ENCODE data around the gene KCNJ5. TPM values are rescaled to one million over a fixed set of nuclear protein-coding genes. Genes with fewer than 3 reads are reported as not detected.

KCNJ5 gene
- total RNA-seq, 1 experiment from 2014 or later, result 0.17 TPM

- ATAC-seq, result no peak
- no peak overlapping the region for H3K4me3 ChIP-seq (replicated peaks in 1 of 2; ENCODE audit: low read depth in 1 of 2, low read length in 2 of 2)
- no peaks in the 10 kb centered on the region for H3K79me2 ChIP-seq (ENCODE audit: insufficient read depth, low read length)
- no peaks in the 10 kb centered on the region for H3K36me3 ChIP-seq (ENCODE audit: control insufficient read depth in 1 of 2, insufficient read depth in 2 of 2, low read length in 2 of 2)
- ChIA-PET POLR2A (no interaction called here), CTCF (interaction anchor here (2.1 kb wide), 1 partner anchor 74 kb away, joined by 12 read pairs; no protein-coding TSS in a partner anchor), RAD21 (ENCODE audit: low non-redundant PET in 1 of 2, low total read pairs in 2 of 2, uncharacterized antibody in 2 of 2, unreplicated experiment in 2 of 2) (no interaction called here)
- no peak overlapping the region for H3K27ac ChIP-seq (ENCODE audit: low read depth, low read length)
- H3K27me3 ChIP-seq (ENCODE audit: insufficient read depth, low read length), result no peaks in the 10 kb centered on the region
- no peaks in the 10 kb centered on the region for H4K20me1 ChIP-seq (ENCODE audit: insufficient read depth)
- no peak for DNase-seq (ENCODE audit: low read depth, low spot score)
- no TSS peak for BruUV-seq (replicated peaks)
- no peak overlapping the region for H3K4me2 ChIP-seq (ENCODE audit: low read length)
- no peaks in the 10 kb centered on the region for H3K9me2 ChIP-seq (ENCODE audit: insufficient read depth)
- no peak overlapping the region for H3K9ac ChIP-seq (ENCODE audit: low read length)
- no peak overlapping the region for H2AFZ ChIP-seq (ENCODE audit: low read depth, low read length, poor library complexity, severe bottlenecking)
- TF ChIP-seq ELF1 (IDR thresholded peaks at IDR 0.05; ENCODE audit: borderline replicate concordance, low read depth) (no peak), ZNF274 (IDR thresholded peaks at IDR 0.05; ENCODE audit: low read depth, low read length) (no peak), EZH2phosphoT487 (IDR thresholded peaks at IDR 0.05; ENCODE audit: borderline replicate concordance) (no peak), CTCF (IDR thresholded peaks at IDR 0.05 in 2 of 3, conservative IDR thresholded peaks at IDR 0.05 in 1 of 3; ENCODE audit: borderline replicate concordance in 1 of 3, insufficient read depth in 1 of 3, low read depth in 2 of 3, low read length in 2 of 3) (no peak), RAD21 (IDR thresholded peaks at IDR 0.05; ENCODE audit: low read depth) (no peak), EZH2 (IDR thresholded peaks at IDR 0.05) (no peak)
- no peaks in the 10 kb centered on the region for H3K4me1 ChIP-seq (ENCODE audit: control insufficient read depth in 1 of 2, insufficient read depth in 2 of 2, low read length in 2 of 2)
- H3K9me3 ChIP-seq (ENCODE audit: control insufficient read depth in 1 of 2, insufficient read depth in 1 of 2, low read depth in 1 of 2, low read length in 2 of 2), result no peaks in the 10 kb centered on the region
- intact Hi-C loops (cut with micrococcal nuclease), result no loop called here
These were observed 8.7 kb upstream of the KCNJ5 start for GRCh38 chr11:128882451-128882850.

DNA sequence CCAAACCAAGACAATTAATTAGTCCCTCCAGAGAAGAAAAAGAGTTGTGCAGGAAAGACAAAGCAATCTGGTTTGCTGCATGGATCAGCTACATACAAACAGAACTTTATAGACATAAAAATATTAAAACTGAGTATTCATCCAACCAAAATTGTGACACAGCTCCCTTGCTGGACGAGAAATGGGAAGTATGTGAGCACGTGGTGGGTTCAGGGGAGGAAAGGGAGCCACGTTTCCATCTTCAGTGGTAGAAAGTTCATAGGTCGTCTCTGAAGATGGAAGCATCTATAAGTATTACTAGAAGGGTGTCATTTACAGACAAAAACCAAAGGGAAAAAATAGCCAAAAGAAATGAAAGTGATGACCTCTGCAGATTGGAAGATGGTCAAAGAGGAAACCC, 7.1 kb upstream of the KCNJ5 start:
- Histone ChIP-seq H3K9me2 (ENCODE audit: insufficient read depth) (no peaks in the 10 kb centered on the region), H3K4me3 (replicated peaks in 1 of 2; ENCODE audit: low read depth in 1 of 2, low read length in 2 of 2) (no peak overlapping the region), H3K4me1 (ENCODE audit: control insufficient read depth in 1 of 2, insufficient read depth in 2 of 2, low read length in 2 of 2) (no peaks in the 10 kb centered on the region), H3K36me3 (ENCODE audit: control insufficient read depth in 1 of 2, insufficient read depth in 2 of 2, low read length in 2 of 2) (no peaks in the 10 kb centered on the region), H3K27me3 (ENCODE audit: insufficient read depth, low read length) (no peaks in the 10 kb centered on the region), H3K9ac (ENCODE audit: low read length) (no peak overlapping the region), H3K9me3 (ENCODE audit: control insufficient read depth in 1 of 2, insufficient read depth in 1 of 2, low read depth in 1 of 2, low read length in 2 of 2) (no peaks in the 10 kb centered on the region), H3K4me2 (ENCODE audit: low read length) (peak overlapping the region; percentile 42; the same call in 1 of the 2 replicates), H3K27ac (ENCODE audit: low read depth, low read length) (no peak overlapping the region), H3K79me2 (ENCODE audit: insufficient read depth, low read length) (no peaks in the 10 kb centered on the region), H4K20me1 (ENCODE audit: insufficient read depth) (no peaks in the 10 kb centered on the region), H2AFZ (ENCODE audit: low read depth, low read length, poor library complexity, severe bottlenecking) (no peak overlapping the region)
- no peak for ATAC-seq
- ChIA-PET CTCF (interaction anchor here (0.9 to 5.7 kb wide), 9 partner anchors 9 to 477 kb away, joined by 3 to 213 read pairs (median 7); no protein-coding TSS in a partner anchor), RAD21 (ENCODE audit: low non-redundant PET in 1 of 2, low total read pairs in 2 of 2, uncharacterized antibody in 2 of 2, unreplicated experiment in 2 of 2) (interaction anchor here (0.7 to 1.8 kb wide), 4 partner anchors 22 to 448 kb away, joined by 3 to 22 read pairs (median 4); no protein-coding TSS in a partner anchor), POLR2A (interaction anchor here (1.1 kb wide), 1 partner anchor 72 kb away, joined by 3 read pairs; no protein-coding TSS in a partner anchor)
- no peak for DNase-seq (ENCODE audit: low read depth, low spot score)
- BruUV-seq (replicated peaks), result no TSS peak
- intact Hi-C loops (cut with micrococcal nuclease), result loop anchor here (1.0 to 2.0 kb wide), 4 partner anchors 23 to 866 kb away; no protein-coding TSS in a partner anchor
- TF ChIP-seq EGR1 (IDR thresholded peaks at IDR 0.05; ENCODE audit: low read depth) (no peak), REST (IDR thresholded peaks at IDR 0.05; ENCODE audit: low read depth) (no peak), YY1 (IDR thresholded peaks at IDR 0.05; ENCODE audit: extremely low read depth, insufficient replicate concordance, low read depth, low read length) (no peak), JUND (IDR thresholded peaks at IDR 0.05) (no peak), POLR2A (IDR thresholded peaks at IDR 0.05; ENCODE audit: borderline replicate concordance, extremely low read depth, insufficient read depth, insufficient read length) (no peak), POLR2AphosphoS5 (IDR thresholded peaks at IDR 0.05; ENCODE audit: low read depth, low read length) (no peak), CBX3 (IDR thresholded peaks at IDR 0.05; ENCODE audit: low read depth) (no peak), ELF1 (IDR thresholded peaks at IDR 0.05; ENCODE audit: borderline replicate concordance, low read depth) (no peak)
